SIG-M5 treated with dmso at 0.1 percent for 504 hours (cell line): Measurements from ENCODE around the gene CDCA5.

Experiments
- DNase-seq: peaks from one replicate; lab custom pipeline; 2025; ENCODE audit not compliant: unreplicated experiment; lab: John Stamatoyannopoulos, UW

Gene CDCA5

GRCh38 chr11:65107751-65108468 lies 24.1 kb upstream of the CDCA5 start:
- DNase-seq: no peak

- no peak for DNase-seq
These were observed 23.2 kb upstream of the CDCA5 start for GRCh38 chr11:65107078-65107477.

- no peak for DNase-seq
These were observed 20.8 kb upstream of the CDCA5 start for GRCh38 chr11:65104628-65105027.

GRCh38 chr11:65103476-65103875 lies 19.6 kb upstream of the CDCA5 start:
- no peak for DNase-seq

- no peak for DNase-seq
These were observed 18.6 kb upstream of the CDCA5 start for GRCh38 chr11:65102142-65103095.

GRCh38 chr11:65100674-65101350 lies 17.0 kb upstream of the CDCA5 start:
- no peak for DNase-seq

GRCh38 chr11:65096926-65097325 lies 13.1 kb upstream of the CDCA5 start:
- DNase-seq: no peak

- DNase-seq: peak; percentile 90
These were observed 12.3 kb upstream of the CDCA5 start, which contains the start of gene VPS51 for GRCh38 chr11:65095974-65096806. Gene VPS51, plus strand, starts transcription at chr11:65096214. Its CDS starts 37 bp downstream, at chr11:65096251.

GRCh38 chr11:65095427-65095826 lies 11.6 kb upstream of the CDCA5 start:
- no peak for DNase-seq

GRCh38 chr11:65090628-65091027 lies 6.8 kb upstream of the CDCA5 start:
- DNase-seq: no peak

GRCh38 chr11:65089621-65090020 lies 5.8 kb upstream of the CDCA5 start:
- no peak for DNase-seq

GRCh38 chr11:65087827-65088226 lies 4.0 kb upstream of the CDCA5 start:
- DNase-seq: no peak

- no peak for DNase-seq
These were observed 3.4 kb upstream of the CDCA5 start for GRCh38 chr11:65087216-65087615.

- no peak for DNase-seq
These were observed 3.0 kb upstream of the CDCA5 start for GRCh38 chr11:65086809-65087208.

- no peak for DNase-seq
These were observed 1.6 kb upstream of the CDCA5 start for GRCh38 chr11:65085446-65085845.

GRCh38 chr11:65084598-65085375 lies 947 bp upstream of the CDCA5 start:
- DNase-seq: no peak

GRCh38 chr11:65083134-65083833 lies 556 bp downstream of the CDCA5 start:
- no peak for DNase-seq

GRCh38 chr11:65078786-65079342 lies 5.0 kb downstream of the CDCA5 start:
- no peak for DNase-seq

- peak; percentile 12 for DNase-seq
These were observed 5.7 kb downstream of the CDCA5 start for GRCh38 chr11:65078151-65078550.
